ENCODE results near the gene DNAJC28.
A peak's percentile ranks its signal among the peaks of the same experiment; 100 is the strongest.
"Not testable (repeated sequence)": the region's sequence is repeated elsewhere in the genome, so short reads cannot be mapped to it uniquely, and the experiment has no call there.

Gene DNAJC28, protein sequence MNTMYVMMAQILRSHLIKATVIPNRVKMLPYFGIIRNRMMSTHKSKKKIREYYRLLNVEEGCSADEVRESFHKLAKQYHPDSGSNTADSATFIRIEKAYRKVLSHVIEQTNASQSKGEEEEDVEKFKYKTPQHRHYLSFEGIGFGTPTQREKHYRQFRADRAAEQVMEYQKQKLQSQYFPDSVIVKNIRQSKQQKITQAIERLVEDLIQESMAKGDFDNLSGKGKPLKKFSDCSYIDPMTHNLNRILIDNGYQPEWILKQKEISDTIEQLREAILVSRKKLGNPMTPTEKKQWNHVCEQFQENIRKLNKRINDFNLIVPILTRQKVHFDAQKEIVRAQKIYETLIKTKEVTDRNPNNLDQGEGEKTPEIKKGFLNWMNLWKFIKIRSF

DNA sequence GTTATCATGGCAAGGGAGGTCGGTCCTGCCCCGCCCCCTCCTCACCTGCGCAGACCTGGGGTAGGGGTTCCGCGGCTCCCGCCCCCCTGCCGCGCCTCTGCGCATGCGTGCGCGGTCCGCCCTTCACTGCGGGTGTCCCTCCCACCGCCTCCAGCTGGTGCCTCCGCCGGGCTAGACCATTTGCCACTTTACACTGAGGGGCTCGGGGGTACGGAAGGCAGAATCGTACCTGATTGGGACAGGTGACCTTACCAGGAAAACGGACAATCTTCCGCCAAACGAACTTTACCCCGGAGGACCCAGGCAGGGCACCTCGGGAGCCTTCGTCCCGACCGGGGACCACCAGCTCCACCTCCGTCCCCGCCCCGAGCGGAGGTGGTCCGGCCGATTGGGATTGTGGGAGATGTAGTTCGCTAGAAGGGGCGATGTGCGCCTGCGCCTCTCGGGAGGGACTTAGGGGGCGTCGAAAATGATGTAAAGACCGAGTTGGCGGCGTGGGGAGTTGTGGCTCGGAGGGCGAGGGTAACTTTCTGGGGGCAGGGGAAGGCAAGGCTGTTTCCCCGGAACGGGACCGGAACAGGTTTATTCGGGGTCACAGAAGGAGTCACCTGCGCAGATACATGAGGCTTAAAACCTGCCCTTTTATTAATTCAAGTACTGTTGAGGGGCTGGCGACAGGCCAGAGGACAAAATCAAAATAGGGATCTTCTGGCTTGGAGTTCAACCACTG lies at the start of gene DNAJC28:
TSS of gene DNAJC28 (minus strand) at position 344 of the 730 bp plus-strand sequence. CDS start 2,323 bp downstream, outside the sequence.
- peak; percentile 93 for DNase-seq

DNA sequence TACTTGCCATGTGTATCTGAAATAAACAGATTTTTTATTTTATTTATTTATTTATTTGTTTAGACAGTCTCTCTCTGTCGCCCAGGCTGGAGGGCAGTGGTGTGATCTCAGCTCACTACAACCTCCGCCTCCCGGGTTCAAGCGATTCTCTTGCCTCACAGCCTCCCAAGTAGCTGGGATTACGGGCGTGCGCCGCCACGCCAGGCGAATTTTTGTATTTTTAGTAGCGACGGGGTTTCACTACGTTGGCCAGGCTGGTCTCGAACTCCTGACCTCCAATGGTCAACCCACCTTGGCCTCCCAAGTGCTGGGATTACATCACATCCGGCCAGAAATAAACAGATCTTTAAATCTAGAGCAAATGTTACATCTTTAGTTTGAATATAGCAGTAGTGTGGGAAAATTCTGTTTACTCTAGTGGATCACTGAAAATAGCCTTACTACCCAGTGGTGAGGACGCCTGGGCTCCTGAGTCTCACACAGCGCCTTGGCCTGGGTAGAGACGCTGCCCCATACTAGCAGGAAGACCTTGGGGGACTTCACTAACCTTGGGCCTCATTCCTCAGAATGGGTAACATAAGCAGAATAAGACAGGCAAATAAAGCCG lies 49.7 kb upstream of the DNAJC28 start:
- DNase-seq, result no peak

DNA sequence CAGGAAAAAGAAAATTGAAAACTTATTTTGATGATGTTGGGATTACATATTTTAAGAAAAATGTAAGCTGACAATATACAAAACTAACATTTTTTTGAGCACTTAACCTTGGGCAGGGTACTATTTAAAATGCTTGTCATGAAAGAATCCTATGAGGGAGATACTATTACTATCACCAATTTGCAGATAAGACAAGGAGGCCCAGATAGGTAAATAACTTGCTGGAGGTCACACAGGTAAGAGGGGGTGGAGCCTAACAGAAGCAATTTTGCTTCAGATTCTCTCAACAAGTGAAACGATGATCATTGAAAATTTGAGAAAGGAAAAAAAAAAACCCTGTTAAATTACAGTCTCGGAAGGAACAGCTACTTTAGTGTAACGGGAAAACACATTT lies 49.2 kb upstream of the DNAJC28 start:
- no peak for DNase-seq

DNA sequence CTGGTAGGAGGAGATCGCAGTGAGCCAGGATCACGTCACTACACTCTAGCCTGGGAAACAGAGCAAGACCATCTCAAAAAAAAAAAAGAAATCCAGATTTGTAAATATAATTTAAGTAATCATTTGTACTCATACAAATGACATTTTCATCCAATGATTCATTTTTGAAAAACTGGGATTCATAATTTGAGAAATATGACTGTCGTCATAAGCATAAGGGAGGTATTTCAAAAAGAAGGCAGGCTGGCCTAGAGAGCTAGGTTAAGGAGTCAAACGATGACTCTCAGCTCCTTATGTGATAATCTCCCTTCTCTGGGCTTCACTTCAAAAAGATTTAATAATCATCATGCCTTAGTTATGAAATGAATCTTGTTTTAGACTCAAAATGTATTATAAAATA lies 48.1 kb upstream of the DNAJC28 start:
- no peak for DNase-seq

DNA sequence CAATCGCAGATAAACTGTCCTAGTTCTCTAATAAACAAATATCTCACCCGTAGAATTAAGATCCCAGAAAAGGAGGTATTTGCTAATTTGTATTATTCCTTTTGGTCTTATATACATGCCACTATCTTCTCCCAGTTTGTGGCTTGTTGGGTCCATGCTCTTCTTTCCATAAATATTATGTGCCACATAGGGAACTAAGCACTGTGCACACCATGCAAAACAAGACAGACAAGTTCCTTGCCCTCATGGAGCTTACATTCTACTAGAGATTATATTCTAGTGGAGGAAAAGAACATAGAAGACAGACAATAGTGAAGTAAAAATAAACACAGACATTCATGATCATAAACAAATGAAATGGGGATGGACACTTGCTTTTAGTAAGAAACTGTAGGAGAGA lies 45.7 kb upstream of the DNAJC28 start:
- no peak for DNase-seq

DNA sequence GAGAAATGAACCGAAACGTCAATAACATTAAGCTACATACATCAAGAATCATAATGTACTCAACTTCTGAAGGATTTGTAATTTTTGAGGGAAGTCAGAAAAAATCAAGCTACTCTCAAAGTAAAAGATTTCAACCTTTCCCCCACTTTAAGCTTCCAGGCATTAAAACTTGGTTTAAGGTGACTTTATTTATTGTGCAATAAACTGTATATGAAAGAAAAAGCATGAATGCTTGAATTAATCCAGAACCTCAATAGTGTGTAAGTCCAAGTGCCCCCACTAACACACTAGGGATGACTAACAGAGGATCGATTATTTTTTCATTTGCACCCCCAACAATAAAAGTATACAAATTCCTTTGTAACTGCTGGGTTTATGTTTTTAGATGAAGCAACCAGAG lies 39.5 kb upstream of the DNAJC28 start:
- no peak for DNase-seq

DNA sequence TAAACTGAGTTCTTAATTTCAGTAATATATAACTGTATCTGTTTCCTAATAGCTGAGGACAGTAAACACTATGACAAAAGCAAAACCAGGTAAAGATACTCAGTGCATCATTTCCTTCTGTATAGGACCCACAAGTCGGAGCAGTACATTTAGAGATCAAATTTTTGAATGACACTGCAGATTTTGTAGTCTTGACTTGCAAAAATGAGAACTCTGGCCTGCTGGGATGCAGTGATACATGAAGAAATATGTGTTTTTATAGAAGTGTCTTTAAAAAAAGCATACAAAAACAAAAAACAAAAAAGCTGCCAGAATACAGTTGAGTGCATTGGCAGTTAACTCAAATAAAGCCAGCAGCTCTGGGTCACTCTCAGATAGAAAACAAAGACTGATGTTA lies 31.4 kb upstream of the DNAJC28 start:
- no peak for DNase-seq

DNA sequence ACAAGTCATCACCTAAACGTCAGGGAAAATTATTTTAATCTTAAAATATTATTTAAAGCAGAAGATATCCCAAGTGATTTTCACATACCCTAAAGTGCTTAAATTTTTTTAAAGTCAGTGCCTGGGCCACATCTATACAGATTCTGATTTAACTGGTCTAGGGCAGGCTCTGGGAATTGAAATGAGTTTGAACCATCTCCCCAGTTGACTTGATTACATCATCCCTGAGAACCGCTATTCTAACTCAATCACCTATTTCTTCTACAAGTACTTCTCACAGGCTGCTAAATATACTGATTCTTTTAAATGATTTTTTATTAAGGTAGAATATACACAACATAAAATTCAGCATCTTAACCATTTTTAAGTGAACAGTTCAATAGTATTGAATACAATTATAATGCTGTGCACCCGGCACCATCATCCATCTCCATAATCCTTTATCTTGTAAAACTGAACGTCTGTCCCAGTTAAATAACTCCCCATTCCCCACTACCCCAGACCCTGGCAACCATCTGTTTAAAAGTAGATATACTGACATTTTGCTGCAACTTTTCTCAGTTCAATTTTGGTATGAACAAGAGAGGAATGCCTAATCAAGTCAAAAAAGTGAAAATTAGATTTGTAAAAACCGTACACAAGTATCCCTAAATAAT lies 30.9 kb upstream of the DNAJC28 start:
- DNase-seq, result no peak

DNA sequence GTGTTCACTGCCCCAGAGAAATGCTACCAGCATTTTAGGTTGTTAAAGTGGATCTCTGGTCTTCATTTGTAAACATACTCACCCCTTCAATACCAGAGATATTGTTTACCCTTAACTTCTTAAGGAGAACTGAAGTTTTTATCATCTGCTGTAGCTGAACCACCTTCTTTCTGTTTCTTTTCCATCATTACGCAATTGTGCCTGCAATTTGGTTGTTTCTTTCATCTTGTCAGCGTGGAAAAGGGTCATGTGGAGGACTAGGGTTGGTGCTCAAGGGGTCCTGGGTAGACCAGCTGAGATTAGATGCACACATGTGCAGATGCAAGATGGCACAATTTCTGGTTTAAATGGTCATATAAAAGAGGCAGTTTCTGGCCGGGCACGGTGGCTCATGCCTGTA lies 27.4 kb upstream of the DNAJC28 start:
- DNase-seq, result no peak

DNA sequence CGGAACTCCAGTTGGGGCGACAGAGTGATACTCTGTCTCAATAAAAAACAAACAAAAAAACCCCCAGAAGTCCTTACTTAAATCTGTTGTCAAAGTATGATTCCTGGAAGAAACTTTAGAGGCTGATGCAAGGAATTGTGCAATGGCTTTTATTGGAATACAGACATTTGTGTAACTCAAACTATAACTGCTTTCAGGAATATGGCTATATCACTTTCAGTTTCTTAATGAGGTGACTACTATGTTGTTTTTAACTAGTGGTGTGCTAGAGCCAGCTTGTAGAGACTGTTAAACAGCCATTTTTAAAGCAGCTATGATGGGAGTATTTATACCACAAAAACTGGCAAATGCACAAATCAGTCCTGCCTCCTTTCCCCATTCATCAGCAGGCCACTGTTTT lies 22.7 kb upstream of the DNAJC28 start:
- DNase-seq, result no peak

DNA sequence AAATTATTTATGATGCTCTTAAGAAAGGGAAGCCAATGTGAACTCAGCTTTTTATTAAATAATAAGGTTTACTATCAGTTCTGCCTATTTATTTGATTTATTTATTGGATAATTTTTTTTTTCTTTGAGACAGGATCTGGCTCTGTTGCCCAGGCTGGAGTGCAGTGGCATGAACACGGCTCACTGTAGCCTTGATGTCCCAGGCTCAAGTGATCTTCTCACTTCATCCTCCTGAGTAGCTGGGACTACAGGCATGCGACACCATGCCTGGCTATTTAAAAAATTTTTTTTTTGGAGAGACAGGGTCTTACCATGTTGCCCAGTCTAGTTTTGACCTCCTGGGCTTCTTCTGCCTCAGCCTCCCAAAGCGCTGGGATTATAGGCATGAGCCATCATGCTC lies 21.0 kb upstream of the DNAJC28 start:
- DNase-seq, result no peak

DNA sequence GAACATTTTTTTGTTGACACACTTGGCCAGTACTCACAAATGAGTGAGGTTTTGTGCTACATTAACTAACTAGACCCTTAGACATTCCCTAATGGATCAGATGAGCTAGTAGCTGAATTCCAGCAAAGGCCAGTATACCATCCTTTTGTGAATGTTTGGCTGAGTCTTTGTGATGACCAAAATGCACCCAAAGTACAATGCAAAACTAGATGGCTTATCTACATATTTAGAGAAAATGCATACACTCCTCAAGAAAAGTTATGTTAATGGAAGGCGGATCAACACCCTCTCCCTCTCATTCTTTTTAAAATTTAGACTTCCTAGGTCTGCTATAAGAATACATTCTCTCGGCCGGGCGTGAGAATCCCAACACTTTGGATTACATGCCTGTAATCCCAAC lies 20.1 kb upstream of the DNAJC28 start:
- DNase-seq, result no peak

DNA sequence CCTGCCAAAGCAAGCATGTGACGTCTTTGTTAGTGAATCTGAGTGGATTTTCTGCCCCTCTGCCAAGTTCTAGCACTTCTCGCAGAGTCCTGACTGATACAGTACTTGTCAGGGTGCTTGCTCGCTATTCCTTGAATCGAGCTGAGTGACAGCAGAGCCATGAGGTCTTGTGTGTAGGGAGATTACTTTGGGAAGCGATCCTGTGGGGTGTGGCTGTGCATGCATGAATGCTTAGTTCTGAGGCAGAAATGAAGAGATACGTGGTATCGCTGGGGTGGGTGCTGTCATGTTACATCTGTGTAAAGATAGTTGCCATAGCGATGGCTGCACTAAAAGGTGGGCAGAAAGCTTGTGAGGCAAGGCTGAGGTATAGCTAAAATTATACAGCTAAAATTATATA lies 19.3 kb upstream of the DNAJC28 start:
- DNase-seq, result no peak

DNA sequence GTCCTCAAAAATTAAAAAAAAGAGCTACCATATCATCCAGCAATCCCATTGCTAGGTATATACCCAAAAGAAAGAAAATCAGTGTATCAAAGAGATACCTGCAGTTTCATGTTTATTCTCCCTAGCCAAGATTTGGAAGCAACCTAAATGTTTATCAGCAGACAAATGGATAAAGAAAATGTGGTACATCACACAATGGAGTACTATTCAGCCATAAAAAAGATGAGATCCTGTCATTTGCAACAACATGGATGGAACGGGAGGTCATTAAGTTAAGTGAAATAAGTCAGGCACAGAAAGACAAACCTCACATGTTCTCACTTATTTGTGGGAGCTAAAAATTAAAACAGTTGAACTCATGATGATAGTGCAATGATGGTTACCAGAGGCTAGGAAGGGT lies 15.5 kb upstream of the DNAJC28 start:
- not testable (repeated sequence) for DNase-seq

DNA sequence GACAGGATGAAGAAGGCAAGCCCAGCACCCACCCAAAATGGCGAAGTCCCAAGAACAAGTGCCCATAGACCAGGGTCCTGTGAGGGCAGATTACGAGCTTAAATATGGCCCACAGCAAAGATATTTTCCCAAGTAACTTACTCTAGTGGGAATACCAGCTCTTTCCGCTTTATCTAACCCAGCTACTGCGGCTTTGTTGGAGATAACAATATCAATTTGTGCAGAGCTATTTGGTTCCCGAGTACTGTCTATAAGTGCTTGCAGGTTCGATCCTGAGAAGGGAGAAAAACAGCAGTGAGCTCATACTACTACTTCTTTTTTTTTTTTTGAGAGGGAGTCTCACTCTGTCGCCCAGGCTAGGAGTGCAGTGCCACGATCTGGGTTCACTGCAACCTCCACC lies 14.3 kb upstream of the DNAJC28 start:
- DNase-seq, result no peak

DNA sequence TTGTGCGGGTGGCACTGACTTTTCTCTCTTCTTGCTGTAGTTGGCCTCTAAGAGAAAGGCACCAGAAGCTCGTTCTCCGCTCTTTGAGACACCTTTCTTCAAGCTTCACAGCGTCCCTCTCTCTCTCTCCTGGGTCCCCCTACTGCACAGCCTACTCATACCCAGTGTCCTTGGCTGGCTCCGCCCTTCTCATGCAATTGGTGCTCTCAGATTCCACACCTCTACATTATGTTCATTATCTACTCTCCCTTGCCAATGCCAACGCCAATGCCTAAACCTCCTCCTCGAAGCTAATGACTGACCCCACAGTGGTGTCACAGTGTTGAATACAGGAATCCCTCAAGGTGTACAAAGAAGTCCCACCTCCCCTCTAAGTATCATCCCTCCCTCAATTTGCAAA lies 4.8 kb upstream of the DNAJC28 start:
- DNase-seq, result no peak

DNA sequence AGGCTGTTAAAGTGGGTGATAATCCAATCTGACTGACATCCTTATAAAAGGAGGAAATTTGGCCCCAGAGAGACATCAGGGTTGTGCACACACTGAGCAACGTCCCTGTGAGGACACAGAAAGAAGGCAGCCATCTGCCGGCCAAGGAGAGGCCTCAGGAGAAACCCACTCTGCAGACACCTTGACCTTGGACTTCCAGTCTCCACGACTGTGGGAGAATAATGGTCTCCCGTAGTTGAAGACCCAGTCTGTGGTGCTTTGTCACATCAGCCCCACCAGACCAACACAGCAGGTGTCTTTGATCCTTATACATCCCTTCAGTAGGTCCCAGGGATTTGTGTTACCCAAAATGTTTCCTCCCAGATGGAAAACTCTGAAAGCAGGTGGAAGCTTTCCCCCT lies 4.2 kb upstream of the DNAJC28 start:
- DNase-seq, result no peak

DNA sequence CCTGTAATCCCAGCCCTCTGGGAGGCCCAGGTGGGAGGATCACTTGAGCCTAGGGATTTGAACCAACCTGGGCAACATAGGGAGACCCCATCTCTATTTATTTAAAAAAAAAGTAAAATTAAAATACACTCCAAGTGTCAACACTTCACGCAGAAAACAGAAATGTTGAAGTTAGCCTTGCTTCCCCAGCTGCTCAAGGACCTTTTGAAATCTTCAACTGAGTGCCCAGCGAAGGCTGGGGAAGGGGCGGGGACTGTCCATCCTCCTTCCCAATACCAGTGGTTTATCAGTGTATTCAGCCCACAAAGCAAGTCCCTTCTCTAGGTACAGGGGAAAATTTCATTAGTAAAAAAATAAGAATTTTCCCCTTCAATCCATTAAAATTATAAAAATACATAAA lies 2.2 kb upstream of the DNAJC28 start:
- DNase-seq, result no peak

DNA sequence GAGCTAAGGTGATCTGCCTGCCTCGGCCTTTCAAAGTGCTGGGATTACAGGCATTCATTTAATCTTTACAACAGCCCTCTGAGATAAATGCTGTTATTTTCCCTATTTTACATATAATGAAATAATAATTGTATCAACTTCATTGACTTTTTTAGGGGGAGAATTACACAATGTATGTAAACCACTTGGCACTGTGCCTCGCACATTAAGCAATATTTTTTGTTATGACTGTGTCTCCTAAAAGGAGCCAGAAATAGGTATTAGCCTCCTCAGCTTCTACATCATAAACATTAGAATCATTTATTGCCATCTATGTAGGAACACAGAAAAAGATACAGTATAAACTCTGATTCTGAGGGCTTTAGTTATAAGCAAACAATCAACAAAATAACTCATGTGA lies 1.1 kb upstream of the DNAJC28 start:
- DNase-seq, result no peak

DNA sequence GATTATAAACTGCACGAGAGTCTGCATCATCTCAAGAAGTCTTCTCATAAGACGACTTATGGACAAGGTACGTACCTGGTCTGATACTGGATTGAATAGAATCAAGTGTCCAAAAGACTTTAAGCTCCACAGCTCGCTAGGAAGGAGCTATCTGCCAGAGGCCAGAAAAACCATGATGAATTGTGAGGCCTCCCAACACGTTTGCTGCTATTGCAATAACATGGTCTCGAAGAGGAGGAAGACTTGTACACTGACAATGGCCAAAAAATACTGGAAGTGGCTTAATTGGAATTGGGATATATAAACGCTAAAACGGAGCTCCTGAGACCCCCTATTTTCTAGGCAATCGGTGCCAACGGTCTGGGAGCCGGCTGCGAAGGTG lies 534 bp downstream of the DNAJC28 start:
- no peak for DNase-seq

DNA sequence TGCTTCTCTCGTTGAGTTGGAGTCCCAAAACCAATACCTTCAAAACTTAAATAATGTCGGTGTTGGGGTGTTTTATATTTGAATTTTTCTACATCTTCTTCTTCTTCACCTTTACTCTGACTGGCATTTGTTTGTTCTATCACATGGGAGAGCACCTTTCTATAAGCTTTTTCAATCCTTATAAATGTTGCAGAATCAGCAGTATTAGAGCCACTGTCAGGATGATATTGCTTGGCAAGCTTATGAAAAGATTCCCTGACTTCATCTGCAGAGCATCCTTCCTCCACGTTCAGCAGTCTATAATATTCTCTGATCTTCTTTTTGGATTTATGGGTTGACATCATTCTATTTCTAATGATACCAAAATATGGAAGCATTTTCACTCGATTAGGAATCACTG lies 2.6 kb downstream of the DNAJC28 start:
- DNase-seq, result no peak

DNA sequence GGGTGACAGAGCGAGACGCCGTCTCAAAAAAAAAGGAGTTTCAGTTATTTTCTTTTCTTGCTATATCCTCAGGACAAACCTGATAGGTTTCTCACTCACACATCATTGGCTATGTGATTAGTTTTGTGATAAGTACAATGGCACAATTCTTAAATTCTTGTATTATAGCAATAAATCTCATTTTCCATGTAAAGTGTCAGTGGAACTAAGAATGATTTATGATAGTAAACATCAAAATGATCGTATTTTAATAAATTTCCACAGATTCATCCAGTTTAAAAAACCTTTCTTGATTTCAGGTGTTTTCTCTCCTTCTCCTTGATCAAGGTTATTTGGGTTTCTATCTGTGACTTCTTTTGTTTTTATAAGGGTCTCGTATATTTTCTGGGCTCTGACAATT lies 3.5 kb downstream of the DNAJC28 start:
- DNase-seq, result no peak

DNA sequence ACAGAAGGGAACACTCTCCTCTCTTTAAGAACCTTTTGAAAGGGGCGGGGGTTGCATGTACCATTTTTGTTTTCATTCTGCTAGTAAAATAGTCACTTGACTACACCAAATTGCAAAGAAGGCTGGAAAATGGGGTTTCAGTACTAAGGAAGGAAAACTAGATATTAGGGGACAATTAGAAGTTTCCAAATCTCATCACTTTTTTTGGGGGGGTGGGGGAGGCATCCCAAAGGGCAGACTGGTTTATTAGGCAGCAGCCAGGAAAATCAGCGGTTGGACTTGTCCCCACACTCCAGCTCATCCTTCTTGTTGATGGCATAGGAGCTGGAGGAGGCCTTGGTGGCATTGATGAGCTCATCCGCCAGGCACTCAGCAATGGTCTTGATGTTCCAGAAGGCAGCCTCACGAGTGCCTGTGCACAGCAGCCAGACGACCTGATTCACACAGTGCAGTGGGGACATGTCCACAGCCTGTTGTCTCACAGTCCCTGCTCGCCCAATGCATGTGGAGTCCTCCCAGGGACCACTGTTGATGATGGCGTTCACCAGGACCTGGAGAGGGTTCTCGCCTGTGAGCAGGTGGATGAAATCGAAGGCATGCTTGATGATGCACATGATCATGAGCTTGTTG lies 10.1 kb downstream of the DNAJC28 start:
- DNase-seq, result no peak

All from CD4-positive, alpha-beta T cell treated with Interleukin-15 for 1 hour (primary cell).